Measurements from ENCODE around the gene TCAIM. TPM values are rescaled to one million over a fixed set of nuclear protein-coding genes. Genes with fewer than 3 reads are reported as not detected.
A peak's percentile ranks its signal among the peaks of the same experiment; 100 is the strongest.

TCAIM gene
- 10 to 100 TPM; 23.2 to 26.3 TPM for total RNA-seq
- 25.8 TPM for polyA plus RNA-seq (2013, experiment 1 of 2)
- polyA plus RNA-seq (2013, experiment 2 of 2): 23.2 TPM
- long read RNA-seq, experiment 1, partial matches to known transcripts: 2 of 9 reads
- long read RNA-seq, experiment 1, other reads (novel, unspliced or antisense): 6 of 9 reads
- long read RNA-seq, experiment 2, transcript TCAIM-204 (11 exons, 3,306 nt): major isoform, 9 of 35 reads
- long read RNA-seq, experiment 2, partial matches to known transcripts: 3 of 35 reads
- long read RNA-seq, experiment 2, other reads (novel, unspliced or antisense): 18 of 35 reads
- long read RNA-seq, experiment 3, transcript TCAIM-202 (4 exons, 1,998 nt): major isoform, 14 of 110 reads
- long read RNA-seq, experiment 3, transcript TCAIM-205 (11 exons, 1,844 nt): minor isoform, 13 of 110 reads
- long read RNA-seq, experiment 3, transcript TCAIM-204 (11 exons, 3,306 nt): minor isoform, 11 of 110 reads
- long read RNA-seq, experiment 3, transcript TCAIM-201 (11 exons, 3,687 nt): minor isoform, 9 of 110 reads
- long read RNA-seq, experiment 3, partial matches to known transcripts: 7 of 110 reads
- long read RNA-seq, experiment 3, other reads (novel, unspliced or antisense): 44 of 110 reads
- long read RNA-seq, experiment 4, transcript TCAIM-203 (4 exons, 2,178 nt): major isoform, 6 of 20 reads
- long read RNA-seq, experiment 4, partial matches to known transcripts: 2 of 20 reads
- long read RNA-seq, experiment 4, other reads (novel, unspliced or antisense): 5 of 20 reads

- Mint-ChIP-seq H3K4me3 (peak within 1 kb of the TSS; percentile 88), H3K4me1 (peaks cover 21% of the 10 kb centered on the region), H3K36me3 (ENCODE audit: low read depth) (peaks cover 2% of the 10 kb centered on the region), H3K9me3 (no peaks in the 10 kb centered on the region), H3K27me3 (ENCODE audit: insufficient read depth) (peaks cover 6% of the 10 kb centered on the region), H3K27ac (peak within 1 kb of the TSS; percentile 99)
- H3K9me3 ChIP-seq (ENCODE audit: control insufficient read depth, low read length): no peaks in the 10 kb centered on the region
- 0% methylated on average over 14 to 77 of the region's 77 CpGs for WGBS, 2 experiments (ENCODE audit: insufficient coverage in 1 of 2, insufficient read length in 1 of 2)
- H3K4me3 ChIP-seq (ENCODE audit: low read length): peak within 1 kb of the TSS; percentile 95
- peak; percentile 99 for DNase-seq
- H3K4me1 ChIP-seq (ENCODE audit: control insufficient read depth, insufficient read depth, low read length): peaks cover 3% of the 10 kb centered on the region
- H3K36me3 ChIP-seq (ENCODE audit: control insufficient read depth, insufficient read depth, low read length): no peaks in the 10 kb centered on the region
- TF ChIP-seq, protein P1, sequence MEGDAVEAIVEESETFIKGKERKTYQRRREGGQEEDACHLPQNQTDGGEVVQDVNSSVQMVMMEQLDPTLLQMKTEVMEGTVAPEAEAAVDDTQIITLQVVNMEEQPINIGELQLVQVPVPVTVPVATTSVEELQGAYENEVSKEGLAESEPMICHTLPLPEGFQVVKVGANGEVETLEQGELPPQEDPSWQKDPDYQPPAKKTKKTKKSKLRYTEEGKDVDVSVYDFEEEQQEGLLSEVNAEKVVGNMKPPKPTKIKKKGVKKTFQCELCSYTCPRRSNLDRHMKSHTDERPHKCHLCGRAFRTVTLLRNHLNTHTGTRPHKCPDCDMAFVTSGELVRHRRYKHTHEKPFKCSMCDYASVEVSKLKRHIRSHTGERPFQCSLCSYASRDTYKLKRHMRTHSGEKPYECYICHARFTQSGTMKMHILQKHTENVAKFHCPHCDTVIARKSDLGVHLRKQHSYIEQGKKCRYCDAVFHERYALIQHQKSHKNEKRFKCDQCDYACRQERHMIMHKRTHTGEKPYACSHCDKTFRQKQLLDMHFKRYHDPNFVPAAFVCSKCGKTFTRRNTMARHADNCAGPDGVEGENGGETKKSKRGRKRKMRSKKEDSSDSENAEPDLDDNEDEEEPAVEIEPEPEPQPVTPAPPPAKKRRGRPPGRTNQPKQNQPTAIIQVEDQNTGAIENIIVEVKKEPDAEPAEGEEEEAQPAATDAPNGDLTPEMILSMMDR (conservative IDR thresholded peaks at IDR 0.05): no peak
- peak within 1 kb of the TSS; percentile 95 for H3K27ac ChIP-seq (ENCODE audit: low read depth, low read length)
- H3K27me3 ChIP-seq (ENCODE audit: control insufficient read depth, insufficient read depth, low read length, poor library complexity, severe bottlenecking): no peaks in the 10 kb centered on the region
- peak within 1 kb of the TSS; percentile 66 for H3K9ac ChIP-seq (ENCODE audit: extremely low read depth, low read length, poor library complexity, severe bottlenecking)
Measured at GRCh38 chr3:44338010-44338827, at the start of gene TCAIM. Gene TCAIM, plus strand, starts transcription at chr3:44338766. Its CDS starts 16,017 bp downstream, at chr3:44354783.

- no peak overlapping the region for H3K27ac Mint-ChIP-seq
- WGBS, 2 experiments (ENCODE audit: insufficient coverage in 1 of 2, insufficient read length in 1 of 2): 80 to 100% methylated on average over 1 to 3 of the region's 3 CpGs
Measured at GRCh38 chr3:44289882-44290462, 48.6 kb upstream of the TCAIM start.

More at GRCh38 chr3:44289882-44290462, 48.6 kb upstream of the TCAIM start:
- no peaks in the 10 kb centered on the region for H3K36me3 Mint-ChIP-seq (ENCODE audit: low read depth)
- no peak overlapping the region for H3K4me3 ChIP-seq (ENCODE audit: low read length)
- H3K9me3 ChIP-seq (ENCODE audit: control insufficient read depth, low read length): no peaks in the 10 kb centered on the region
- TF ChIP-seq, protein P1 (conservative IDR thresholded peaks at IDR 0.05): no peak
- H3K4me1 Mint-ChIP-seq: peaks cover 2% of the 10 kb centered on the region
- no peaks in the 10 kb centered on the region for H3K4me1 ChIP-seq (ENCODE audit: control insufficient read depth, insufficient read depth, low read length)
- peaks cover 9% of the 10 kb centered on the region for H3K27me3 ChIP-seq (ENCODE audit: control insufficient read depth, insufficient read depth, low read length, poor library complexity, severe bottlenecking)
- no peak overlapping the region for H3K4me3 Mint-ChIP-seq
- H3K36me3 ChIP-seq (ENCODE audit: control insufficient read depth, insufficient read depth, low read length): no peaks in the 10 kb centered on the region
- DNase-seq: no peak
- no peaks in the 10 kb centered on the region for H3K9me3 Mint-ChIP-seq
- no peak overlapping the region for H3K27ac ChIP-seq (ENCODE audit: low read depth, low read length)
- peaks cover 10% of the 10 kb centered on the region for H3K27me3 Mint-ChIP-seq (ENCODE audit: insufficient read depth)
- no peak overlapping the region for H3K9ac ChIP-seq (ENCODE audit: extremely low read depth, low read length, poor library complexity, severe bottlenecking)
